Measurements from ENCODE around the gene DIP2C.
"Not testable (repeated sequence)": the region's sequence is repeated elsewhere in the genome, so short reads cannot be mapped to it uniquely, and the experiment has no call there.

The DIP2C gene

DNA sequence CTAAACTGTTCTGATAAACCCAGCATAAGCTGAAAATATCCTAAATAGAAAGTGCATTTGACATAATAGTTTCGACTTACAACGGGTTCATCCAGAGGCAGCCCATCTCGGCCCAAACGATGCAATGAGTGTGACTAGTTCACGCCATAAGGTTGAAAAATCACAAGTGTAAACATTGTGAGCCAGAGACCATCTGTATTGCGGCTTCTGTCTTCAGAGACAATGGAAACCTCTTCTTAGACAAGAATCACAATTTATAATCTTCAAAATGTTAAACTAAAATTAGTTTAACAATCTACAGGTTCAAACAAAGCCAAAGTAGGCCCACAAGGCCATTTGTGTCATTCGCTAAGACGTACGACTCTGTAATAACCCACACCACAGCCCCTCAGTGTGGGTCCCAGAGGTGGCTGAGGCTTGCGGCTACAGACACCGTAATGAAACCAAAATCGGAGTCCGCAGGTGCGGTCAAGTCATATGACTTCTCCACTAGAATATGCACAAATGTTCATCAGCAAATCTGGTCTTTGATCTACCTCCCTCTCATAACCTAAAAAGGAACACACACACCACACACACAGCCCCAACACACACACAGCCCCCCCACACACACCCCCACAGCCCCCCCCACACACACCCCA is 81.8 kb downstream of the DIP2C start:
- FAIRE-seq: no peak

DNA sequence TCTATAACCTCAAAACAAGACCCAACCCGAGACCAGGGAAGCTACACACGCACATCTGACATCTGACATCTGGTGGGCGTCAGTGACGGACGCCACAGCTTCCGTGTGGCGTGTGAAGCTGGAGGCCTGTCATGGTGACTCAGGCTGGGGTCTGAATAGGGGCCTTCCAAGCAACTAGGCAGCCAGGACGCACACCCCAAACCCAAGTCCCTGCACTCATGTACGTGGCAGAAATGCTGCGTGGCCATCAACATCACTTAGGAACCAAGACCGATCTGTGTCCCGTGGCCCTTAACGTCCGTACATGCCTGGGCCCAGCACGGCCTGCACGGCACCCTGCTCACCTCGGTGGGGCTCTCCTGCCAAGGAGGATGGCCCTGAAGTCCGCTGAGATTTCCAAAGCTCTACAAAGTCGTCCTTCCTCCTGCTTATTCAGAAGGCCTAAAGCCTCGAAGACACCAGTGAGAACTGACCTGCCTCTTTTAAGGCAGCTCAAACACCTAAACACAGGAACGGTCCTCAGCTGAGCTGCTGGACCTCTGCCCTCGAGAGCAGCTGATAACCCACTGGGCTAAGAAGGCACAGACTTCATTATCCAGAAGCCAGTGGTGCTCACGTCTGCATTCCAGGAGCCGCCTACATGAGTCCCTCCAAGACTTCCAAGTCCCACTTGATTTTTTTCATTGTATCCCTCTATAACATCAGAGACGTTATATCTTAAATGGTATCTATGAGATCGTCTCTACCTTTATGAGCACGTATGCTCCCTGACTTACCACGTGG is 82.5 kb downstream of the DIP2C start:
- FAIRE-seq: no peak

DNA sequence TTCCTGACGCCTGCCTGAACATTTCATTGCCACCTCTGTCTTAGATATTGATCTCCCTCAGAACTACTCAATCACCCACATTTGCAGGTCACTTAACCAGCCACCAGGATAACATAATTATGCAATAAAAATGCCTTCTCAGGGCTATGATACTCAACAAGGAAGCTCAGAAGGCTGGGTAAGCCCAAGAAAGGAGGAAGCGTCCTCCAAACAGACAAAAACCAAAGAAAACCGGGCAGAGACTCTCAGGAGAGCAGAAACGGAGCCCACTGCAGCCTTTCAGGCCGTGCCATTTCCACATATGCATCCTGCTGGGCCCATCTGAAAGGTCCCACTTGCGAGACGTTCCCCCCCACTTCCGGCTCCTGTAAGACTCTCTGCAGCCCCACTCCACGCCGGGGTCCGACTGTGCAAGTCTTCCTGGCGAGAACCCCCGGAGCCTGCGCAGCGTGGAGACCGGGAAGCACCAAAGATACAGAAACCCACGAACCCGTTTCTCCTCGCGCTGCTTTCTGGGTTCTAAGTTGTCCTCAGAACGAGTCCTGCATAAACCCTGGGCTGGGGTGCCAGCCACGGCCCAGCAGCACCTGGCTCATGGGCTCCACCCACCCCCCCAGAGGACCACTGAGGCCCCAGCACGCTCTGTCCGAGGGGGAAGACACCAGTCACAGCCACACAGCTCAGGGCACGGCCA is 83.7 kb downstream of the DIP2C start:
- FAIRE-seq: no peak

DNA sequence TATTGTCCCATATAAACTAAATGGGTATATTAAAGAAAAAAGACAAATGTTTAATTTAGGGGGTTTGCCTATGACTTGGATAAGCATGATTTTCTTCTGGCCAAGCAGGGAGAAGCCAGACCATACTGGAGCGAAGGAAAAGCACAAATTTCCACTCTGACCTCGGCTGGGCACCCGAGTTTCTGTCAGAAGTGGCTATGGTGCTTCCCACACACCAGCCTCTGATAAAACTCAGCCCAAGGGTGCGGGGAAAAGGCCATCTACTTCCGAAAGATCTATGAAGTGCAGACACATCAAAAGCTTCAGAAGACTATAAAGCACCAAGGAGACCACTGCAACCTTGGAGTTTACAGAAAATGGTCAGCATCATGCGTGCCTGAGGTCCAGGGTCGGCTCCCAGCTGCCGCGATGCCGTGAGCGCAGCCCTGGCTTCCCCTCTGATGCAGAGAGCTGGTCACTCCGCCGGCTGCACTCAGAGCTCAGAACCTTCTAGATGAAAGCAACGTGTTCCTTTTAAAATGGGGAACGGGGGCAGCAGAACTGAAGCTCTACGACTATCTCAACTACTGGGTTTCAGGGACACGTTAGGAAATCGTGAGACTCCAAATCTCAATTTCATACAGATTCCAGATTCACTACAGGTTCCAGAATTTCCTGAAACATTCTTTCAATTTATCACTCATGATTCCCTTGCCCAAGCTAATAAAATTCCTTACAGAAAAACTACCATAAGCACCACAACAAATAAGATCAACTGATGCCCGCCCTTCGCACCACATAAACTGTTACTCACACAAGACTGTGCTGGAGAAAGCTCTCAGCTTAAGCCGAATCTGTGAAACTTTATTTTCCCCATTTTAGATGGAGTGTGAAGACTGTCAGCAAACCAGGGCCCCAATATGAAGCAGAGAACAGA is 84.5 kb downstream of the DIP2C start:
- no peak for FAIRE-seq

DNA sequence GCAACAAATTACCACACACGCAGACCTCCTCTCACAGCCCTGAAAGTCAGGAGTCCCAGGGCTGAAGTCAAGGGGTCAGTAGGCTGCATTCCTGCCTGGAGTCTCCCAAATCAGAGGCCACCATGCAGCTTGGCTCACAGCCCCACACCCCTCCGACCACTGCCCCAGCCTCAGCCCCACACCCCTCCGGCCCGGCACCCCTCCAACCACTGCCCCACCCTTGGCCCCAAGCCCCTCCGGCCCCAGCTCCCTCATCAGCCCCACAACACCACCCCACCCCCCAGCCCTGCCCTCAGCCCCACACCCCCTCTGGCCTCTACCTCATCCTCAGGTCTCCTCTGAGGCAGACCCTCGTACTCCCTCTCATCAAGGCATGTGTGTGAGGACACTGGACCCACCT is 85.7 kb downstream of the DIP2C start:
- no peak for FAIRE-seq

DNA sequence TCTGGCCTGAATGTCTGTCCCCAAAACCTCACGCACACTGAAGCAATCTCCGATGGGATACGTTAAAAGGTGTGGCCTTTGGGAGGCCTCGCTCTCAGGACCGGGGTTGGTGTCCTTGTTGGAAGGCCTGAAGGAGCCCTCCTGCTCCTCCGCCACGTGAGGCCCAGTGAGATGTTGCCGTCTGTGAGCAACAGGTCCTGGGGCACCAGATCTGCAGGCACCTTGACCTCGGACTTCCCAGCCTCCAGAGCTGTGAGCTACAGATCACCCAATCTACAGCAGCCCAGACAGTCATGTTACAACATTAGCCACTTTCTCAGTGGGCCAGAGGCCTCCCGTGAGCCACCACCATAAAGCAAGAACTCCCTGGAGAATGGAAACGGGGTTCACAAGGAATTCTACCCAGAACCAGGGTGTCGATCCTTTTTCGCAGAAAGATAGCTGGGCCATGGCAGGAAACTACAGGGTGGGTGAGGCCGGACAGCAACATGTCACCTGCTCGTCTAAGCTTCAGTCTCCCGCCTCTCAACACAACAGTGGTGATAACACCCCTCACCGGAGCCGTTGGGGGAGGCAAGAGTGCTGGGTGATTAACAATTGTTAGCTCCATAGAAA is 87.0 kb downstream of the DIP2C start:
- no peak for FAIRE-seq

DNA sequence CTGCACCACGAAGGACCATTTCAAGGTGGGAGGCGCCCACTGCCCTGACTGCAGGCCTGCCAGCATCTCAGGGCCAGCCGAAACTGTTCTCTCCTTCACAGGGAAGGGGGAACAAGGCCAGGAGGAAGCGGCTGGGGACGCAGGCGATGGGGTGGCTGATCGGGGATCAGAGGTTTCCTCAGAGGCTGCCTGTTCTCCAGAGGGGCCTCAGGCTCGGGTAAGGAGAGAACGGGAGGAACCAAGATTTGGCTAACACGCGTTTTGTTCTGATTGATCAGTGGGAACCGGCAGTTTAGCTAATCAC is 87.9 kb downstream of the DIP2C start:
- no peak for FAIRE-seq

DNA sequence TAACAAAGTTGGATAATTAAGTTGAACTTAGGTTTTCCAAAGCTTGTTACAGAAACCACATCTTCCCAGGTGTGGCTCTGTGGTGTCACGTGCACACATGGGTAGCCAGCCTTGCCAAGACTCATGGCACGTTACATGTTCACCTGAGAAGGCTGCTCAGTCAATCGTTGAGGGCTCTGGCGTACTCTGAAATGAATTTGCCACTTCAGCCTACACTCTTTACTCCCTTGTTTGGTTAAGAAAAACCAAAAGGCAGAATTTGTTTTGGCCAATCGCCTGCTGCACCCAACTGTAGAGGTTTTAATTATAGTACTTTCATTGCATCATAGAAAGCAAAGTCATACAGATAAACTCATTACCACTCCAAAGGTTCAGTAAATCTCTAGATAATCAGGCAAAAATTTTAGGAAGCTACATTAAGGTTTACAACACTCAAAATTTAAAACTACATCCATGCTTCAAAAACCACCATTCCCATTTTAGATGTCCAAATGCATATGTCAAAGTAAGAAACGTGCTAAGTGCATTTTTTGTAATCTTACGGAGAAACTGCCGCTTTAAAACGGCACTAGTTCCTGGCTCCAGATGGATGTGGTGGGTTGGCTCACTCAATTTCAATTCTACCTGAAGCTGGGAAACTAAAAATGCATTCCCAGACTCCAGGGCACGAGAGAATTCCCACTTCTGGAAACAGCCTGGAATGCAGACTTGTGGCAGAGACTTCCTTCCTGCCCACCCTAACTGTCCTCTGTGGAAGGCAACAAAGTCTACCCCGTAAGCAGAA is 88.4 kb downstream of the DIP2C start:
- no peak for FAIRE-seq

DNA sequence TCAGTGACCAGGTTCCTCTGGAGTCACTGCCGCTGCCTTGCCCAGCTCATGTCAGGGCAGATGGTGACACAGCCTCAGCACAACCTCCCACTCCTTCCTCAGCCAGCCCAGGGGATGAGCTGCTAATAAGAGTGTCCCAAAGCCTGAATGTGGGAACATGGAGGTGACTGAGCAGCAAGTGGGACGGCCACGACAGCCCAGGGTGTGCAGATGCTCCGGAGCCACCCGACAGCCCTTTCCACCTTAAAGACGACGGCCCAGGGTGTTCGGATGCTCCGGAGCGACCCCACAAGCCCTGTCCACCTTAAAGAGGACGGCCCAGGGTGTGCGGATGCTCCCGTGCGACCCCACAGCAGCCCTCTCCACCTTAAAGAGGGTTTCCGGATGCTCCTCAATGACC is 89.2 kb downstream of the DIP2C start:
- FAIRE-seq: no peak

DNA sequence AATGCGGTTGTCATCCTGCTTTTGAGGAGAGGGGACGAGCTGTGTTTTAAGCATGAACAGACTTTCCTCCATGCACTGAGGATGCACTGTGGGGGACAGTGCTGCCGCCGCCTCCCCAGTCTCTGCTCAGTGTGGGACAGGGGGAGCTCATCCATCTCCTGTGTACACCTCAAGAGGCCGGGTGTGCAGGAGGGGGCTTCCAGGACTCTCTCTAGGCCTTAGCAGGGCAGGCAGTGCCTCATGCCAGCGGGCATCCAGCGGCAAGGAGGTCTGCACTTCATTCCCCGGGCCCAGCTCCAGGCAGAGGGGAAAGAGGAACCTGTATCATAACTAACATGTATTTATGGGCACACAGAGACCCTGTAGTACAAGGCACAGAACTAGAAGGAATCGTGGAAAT is 89.7 kb downstream of the DIP2C start:
- FAIRE-seq: no peak

DNA sequence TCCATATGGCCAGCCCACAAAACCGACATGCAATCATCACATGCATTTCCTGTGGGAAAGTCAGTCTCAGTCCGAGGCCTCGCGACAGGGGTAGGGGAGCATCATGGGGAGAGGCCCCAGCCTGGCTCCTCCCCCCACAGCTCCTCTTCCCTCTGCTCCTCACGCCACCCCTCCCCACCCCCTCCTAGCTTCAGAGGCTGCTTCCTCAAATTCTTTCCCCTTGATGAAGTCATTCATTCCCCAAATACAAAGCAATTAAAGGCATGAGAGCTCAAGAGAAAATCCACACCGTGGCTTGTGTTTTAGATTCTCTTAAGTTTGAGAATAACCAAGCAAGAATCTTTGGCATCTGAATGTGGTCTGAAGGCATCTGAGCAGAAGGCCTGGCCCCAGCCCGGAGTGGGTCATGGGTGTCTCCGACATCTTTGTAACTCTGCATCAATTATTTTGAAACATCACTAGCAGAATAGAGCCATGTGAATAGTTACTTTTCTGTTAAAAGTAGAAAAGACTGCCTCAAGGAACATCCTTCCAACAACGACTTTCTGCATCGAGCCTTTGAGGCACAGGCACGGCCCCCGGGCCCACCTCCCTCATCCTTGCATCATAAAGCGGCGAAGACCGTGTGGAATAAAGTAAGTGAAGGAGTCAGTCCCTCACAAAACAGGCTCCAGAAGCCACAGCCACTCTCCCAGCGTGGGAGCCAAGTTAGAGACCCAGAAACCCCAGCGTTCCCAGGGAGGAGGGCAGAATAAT is 90.9 kb downstream of the DIP2C start:
- no peak for FAIRE-seq

DNA sequence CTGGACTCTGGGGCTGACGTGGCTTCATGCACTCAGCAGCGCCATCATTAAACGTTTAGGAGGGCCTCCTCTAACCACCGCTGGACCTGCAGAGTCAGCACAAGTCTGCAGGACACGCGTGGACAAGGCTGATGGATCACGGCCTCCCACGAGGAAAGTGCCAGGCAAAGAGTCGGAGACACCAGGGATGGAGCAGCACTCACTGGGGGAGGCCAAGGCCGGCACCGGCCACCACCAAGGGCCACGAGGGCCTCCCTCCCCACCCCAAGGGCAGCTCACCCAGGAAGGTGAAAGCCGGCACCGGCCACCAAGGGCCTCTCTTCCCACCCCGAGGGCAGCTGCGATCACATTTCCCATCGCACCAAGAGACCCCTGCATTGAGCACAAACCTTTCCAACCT is 91.5 kb downstream of the DIP2C start:
- FAIRE-seq: no peak

DNA sequence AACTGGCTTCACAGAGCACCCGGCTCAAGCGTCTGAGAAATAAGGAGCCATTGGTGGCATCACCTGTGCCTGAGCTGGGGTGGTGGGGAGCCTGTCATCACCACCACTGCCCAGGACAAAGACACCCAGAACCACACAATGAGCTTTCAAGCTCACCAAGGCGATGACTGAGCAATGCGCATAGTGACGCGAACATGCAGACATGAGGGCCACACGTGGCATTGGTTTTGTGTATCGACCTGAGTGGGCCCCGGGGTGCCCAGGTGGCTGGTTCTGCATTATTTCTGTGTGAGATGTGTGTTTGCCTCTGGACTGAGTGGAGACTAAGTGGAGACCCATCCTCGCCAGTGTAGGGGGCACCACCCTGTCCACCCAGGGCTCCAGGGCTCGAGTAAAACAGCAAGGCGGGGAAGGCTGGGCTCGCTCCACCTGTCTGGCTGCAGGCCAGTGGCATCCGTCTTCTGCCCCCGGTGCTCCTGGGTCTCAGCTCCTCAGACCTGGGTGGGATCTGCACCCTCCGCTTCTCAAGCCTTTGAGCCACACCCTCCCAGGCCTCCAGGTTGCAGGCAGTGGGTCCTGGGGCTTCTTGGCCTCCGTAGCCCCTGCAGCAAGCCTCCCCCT is 92.6 kb downstream of the DIP2C start:
- FAIRE-seq: no peak

DNA sequence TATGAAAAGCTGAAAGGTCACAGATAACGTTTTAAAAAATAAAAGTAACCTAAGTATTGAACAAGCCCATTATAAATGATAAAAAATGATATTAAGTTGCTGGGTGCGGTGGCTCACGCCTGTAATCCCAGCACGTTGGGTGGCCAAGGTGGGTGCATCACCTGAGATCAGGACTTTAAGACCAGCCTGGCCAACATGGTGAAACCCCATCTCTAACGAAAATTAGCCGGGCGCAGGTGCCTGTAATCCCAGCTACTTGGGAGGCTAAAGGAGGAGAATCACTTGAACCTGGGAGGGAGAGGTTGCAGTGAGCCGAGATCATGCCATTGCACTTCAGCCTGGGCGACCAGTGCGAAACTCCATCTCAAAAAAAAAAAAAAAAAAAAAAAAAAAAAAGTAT is 93.3 kb downstream of the DIP2C start:
- FAIRE-seq: not testable (repeated sequence)

DNA sequence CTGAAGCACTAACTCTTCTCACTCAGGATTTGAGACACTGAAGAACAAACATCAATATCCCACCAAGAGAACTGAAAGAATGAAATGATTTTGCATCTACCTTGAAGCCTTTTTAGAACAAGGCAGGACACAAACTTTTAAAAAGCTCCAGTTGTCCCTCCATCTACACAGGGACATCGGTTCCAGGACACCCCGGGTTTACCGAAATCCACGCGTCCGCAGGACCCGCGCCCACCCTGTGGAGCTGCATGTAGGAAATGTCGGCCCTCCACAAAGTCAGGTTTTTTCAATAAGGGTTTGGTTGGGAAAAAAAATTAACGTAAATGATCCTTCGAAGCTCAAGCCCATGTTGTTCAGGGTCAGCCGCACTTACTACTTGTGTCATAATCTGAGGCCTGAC is 94.0 kb downstream of the DIP2C start:
- no peak for FAIRE-seq

DNA sequence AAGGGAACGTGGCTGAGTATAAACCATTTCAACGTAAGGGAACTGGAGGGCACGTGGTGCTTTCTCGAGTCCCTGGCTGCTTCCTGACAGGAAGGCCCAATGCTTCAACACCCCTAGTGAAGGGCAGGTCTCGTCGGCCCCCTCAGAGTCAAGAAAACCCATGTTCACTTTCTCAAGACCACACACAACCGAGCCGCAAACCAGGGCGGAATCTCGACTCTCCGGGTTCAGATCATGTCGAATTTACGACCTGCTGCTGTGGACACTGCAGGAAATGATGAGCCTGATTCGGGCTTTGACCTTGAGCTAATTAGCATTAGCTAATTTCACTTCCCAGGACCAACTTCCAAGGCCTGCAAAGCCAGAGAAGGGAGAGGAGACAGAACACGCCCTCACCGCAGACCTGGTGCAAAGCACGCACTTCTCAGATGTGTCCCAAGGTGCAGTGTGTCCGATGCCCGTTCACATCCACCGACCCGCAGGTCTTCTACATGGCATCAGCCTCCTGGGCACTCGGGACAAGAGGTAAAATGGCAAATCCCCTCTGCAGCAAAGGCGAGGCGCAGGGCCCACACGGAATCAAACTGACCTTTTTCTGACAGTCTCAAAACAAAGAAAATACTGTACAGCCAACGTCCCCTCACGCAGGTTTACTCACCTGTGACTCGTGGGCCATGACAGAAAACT is 94.7 kb downstream of the DIP2C start:
- FAIRE-seq: no peak

DNA sequence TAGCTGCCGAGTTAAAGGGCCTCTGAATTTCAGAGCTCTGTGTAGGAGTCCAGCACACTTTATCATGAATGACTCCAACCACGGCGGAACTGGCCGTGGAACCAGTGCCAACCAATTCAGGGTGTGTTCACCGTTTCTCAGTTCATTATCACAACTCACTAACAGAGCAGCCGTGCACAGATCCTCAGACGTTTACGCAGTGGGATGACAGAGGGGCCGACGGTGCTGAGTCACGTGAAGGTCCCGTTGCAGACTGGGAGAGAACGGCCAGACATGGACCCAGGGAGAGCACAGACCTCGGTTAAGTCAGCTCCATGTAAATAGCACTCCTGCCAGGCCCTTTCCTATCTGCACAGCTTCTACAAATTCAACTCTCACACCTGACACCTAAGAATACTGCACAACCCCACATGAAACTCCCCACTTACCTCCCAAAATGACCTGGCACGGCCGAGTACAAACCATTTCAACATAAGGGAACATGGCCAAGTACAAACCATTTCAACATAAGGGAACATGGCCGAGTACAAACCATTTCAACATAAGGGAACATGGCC is 95.5 kb downstream of the DIP2C start:
- no peak for FAIRE-seq

DNA sequence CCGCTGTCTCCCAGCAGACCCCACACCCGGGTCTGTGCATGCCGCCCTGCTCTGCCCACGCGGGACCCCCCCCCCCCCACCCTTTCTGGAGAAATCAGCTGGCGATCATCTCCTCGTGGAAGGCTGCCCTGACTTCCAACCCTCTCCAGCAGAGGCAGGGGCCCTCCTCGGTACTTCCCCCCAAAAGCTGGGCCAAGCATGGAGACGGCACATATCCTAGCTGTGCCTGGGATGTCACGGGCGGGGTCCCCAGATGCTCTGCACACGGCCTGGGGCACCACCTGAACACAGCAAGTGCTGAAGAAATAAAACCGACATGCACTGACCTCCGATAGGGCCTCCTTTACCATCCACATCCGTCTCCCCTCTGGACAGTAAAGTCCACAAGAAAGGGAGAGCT is 96.0 kb downstream of the DIP2C start:
- no peak for FAIRE-seq

DNA sequence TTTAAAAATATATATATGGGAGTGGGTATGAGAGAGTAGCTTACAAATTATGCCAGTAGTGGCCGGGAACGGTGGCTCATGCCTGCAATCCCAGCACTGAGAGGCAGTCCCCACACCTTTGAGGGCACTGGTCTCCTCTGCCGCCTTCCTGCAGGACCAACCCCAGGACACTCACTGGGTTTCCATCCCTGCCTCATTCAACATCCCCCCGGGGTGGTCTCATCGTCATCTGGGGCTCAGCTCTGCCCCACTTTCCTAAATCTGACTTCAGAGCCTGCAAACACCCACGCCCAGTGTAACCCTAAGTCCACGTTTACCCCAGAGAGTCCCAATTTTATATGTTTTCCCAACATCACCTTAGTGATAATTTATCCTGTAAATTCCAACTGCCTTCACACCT is 96.5 kb downstream of the DIP2C start:
- no peak for FAIRE-seq

DNA sequence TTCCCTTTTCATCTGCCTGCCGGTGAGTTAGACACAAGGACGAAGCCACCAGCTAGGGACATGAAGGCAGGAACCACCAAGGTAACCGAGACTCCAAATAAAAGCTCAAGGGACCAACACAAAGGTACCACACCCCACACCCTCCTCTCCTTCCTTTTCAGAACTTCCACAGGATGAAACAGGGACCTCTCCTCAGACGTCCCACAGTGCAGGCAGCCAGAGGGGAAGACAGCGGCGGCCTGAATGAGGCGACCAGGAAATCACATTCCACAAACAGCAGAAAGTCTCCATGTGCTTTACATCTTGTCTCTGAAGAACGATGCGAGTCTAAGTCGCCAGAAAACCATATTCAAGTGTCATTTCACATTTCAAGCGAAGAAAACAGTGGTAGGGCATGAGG is 97.8 kb downstream of the DIP2C start:
- no peak for FAIRE-seq

Data from colon (tissue), 2 donors.